Epithelial cell of proximal tubule (primary cell): ENCODE results near the gene TTC16. TPM values are rescaled to one million over a fixed set of nuclear protein-coding genes. Genes with fewer than 3 reads are reported as not detected.

Experiments used
- DNase-seq: peaks from one replicate; pipeline ENCODE4 v3.0.0-alpha.2; 2011; ENCODE audit warnings: low read depth
- H3K4me3 ChIP-seq: 2 replicates; pipeline ENCODE4 v1.5.1; 2011; ENCODE audit warnings: low read depth, mild to moderate bottlenecking, low read length
- total RNA-seq: library from RNA; depleted of rRNA; stranded (reverse); fragments of >200 nt; gene quantifications from 2 replicates; pipeline ENCODE4 v1.2.3, GENCODE V29; 2015
- TF ChIP-seq, protein P1 (sequence below): conservative IDR thresholded peaks from 2 replicates; pipeline ENCODE4 v1.5.1; 2012; ENCODE audit warnings: low read depth, mild to moderate bottlenecking, low read length

Gene TTC16
- total RNA-seq, 1 donor from 2014 or later = not detected

DNA sequence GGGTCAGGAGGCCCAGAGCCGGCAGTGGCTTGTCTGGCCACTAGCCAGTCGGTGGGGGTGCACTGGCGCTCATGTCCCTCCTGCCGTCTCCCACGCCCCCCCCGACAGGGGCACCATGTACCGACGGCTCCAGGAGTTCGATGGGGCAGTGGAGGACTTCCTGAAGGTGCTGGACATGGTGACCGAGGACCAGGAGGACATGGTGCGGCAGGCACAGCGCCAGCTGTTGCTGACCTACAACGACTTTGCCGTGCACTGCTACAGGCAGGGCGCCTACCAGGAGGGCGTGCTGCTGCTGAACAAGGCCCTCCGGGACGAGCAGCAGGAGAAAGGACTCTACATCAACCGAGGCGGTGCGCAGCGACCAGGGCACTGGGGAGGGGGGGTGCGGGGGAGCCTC lies 8.1 kb downstream of the TTC16 start:
- TF ChIP-seq, protein P1, sequence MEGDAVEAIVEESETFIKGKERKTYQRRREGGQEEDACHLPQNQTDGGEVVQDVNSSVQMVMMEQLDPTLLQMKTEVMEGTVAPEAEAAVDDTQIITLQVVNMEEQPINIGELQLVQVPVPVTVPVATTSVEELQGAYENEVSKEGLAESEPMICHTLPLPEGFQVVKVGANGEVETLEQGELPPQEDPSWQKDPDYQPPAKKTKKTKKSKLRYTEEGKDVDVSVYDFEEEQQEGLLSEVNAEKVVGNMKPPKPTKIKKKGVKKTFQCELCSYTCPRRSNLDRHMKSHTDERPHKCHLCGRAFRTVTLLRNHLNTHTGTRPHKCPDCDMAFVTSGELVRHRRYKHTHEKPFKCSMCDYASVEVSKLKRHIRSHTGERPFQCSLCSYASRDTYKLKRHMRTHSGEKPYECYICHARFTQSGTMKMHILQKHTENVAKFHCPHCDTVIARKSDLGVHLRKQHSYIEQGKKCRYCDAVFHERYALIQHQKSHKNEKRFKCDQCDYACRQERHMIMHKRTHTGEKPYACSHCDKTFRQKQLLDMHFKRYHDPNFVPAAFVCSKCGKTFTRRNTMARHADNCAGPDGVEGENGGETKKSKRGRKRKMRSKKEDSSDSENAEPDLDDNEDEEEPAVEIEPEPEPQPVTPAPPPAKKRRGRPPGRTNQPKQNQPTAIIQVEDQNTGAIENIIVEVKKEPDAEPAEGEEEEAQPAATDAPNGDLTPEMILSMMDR = no peak
- no peak overlapping the region for H3K4me3 ChIP-seq
- no peak for DNase-seq

DNA sequence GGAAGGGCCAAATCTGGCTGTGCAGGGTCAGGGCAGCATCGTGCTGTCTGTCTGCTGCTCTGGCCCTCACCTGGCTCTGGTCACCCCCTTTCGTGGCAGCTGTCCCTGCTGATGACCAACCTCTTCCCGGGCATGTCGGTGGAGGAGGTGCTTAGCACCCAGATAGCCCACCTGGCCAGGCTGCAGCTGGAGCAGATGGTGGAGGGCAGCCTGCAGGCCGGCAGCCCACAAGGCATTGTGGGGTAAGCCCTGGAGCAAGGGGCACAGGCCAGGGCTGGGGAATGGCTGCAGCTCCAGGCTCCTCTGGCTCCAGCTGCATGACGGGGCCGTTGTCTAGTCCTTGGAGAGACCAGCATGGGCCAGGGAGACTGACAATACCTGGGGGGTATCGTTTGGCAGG lies 11.0 kb downstream of the TTC16 start:
- TF ChIP-seq, protein P1 = no peak
- DNase-seq = no peak

DNA sequence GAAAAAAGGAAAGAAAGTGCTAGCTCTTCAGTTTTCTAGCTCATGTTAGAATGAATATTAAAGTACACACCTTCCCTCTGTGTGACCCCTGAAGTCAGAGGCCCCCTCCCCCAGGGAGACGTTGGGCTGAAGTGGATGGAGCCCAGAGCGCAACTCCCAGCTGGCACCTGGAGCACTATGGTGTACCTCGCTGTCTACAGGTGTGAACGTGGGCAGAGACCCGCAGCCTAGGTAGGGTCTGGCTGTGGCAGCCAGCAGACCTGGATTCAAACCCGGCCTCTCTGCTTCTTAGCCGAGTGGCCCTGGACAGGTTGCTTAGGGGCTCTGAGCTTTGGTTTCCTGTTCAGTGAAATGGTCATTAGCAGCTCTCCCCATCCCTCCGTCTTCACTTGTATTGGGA lies 12.9 kb downstream of the TTC16 start:
- TF ChIP-seq, protein P1 = no peak
- no peak for DNase-seq
- H3K4me3 ChIP-seq = no peak overlapping the region

More for the DNA sequence above, 11.0 kb downstream of the TTC16 start:
- H3K4me3 ChIP-seq = no peak overlapping the region

DNA sequence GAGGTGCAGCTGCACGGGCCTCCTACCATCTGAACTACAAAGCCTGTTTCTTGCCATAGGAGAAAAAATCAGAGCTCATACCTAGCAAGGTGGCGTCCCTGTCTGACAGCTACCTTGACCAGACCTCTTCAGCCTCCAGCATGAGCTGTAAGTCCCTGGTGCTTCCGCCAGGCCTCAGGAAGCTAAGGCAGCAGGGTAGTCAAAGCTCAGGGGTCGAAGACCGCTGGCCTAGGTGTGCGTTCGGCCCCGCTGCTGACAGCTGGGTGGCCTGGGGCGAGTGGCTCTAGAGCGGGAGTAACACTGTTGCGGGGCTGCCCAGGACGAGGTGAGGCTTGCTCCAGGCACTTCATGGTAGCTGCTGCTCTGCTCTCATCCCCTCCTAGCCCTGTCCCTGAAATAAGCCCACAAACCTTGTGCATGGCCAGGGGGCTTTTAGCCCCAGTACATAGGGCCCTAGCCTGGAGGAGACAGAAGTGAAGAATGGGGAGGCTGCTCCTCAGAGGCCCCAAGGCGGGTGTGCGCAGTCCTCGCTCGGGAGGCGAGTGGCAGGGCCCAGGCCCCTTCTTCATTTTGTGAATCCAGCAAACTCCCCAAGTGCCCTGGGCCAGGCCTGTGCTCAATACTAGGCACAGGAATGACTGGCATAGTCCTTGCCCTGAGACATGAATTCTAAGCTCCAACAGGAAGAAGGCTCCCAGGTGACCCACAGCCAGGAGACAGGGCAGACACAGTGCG lies 13.8 kb downstream of the TTC16 start:
- TF ChIP-seq, protein P1 = no peak
- no peak overlapping the region for H3K4me3 ChIP-seq
- no peak for DNase-seq

DNA sequence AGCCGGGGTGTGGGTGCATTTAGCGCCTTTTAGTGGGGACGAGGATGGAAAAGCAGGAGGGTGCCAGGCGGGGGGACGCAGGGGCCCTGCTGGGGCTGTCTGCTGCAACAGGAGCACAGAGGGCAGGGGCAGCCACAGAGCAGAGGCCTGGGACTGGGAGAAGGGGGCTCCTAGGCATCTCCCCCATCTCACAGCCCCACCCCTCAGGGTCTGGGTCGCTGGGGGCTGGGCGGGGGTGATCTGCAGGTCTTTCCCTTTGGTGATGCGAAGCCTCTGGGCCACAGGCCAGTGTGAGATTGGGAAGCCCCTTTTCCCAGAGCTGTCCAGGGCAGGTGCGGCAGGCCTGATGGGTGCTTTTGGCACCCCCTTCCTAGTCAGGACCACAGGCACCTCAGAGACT lies 14.4 kb downstream of the TTC16 start:
- no peak overlapping the region for H3K4me3 ChIP-seq
- DNase-seq = no peak
- TF ChIP-seq, protein P1 = no peak

DNA sequence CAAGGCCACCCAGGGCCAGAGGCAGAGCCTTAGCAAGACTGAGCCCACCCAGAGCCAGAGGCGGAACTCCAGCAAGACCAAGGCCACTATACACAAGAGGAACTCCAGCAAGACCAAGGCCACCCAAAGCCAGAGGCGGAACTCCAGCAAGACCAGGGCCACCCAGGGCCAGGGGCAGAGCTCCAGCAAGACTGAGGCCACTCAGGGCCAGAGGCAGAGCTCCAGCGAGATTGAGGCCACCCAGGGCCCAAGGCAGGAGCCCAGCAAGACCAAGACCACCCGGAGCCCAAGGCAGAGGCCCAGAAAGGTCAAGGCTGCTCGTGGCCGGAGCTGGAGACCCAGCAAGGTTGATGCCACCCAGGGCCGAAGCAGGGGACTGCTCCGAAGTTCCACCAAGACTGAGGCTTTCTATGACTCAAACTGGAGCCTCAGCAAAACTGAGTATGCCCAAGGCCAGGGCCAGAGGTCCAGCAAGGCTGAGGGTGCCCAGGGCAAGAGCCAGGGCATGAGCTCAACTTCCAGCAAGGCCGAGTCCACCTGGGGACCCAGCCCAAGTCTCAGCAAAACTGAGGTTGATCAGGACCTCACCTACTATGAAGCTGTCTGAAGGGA lies 15.0 kb downstream of the TTC16 start:
- DNase-seq = no peak
- TF ChIP-seq, protein P1 = no peak
- H3K4me3 ChIP-seq = no peak overlapping the region

DNA sequence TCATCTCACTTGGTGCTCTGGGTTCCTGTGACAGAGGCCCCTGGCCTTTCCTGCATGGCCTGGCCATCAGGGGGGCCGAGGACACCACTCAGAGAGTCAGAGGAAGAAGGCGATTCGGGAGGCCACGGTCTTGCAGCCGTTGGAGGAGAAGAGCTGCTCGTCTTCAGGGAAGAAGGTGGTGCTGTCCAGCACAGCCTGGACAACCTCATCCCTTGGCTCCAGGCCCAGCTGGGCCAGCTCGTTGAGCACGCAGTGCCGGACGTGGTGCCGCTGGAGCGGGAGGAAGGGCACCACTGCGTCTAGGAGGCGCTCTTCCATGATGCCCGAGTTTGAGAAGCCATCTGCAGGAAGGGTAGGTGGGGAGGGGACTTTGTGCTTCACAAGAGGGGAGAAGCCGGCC lies 16.1 kb downstream of the TTC16 start:
- DNase-seq = no peak
- no peak overlapping the region for H3K4me3 ChIP-seq
- TF ChIP-seq, protein P1 = no peak
